Activated T-helper 1 cell treated with anti-CD3 and anti-CD28 coated beads, Interleukin-2, amount 50 U/mL, for 16 hours (primary cell): ENCODE data around the gene TSPY8.
A peak's percentile ranks its signal among the peaks of the same experiment; 100 is the strongest.
"Not testable (repeated sequence)": the region's sequence is repeated elsewhere in the genome, so short reads cannot be mapped to it uniquely, and the experiment has no call there.

Experiments
- DNase-seq, 2 donors: peaks; one replicate each; pipeline ENCODE4 v3.0.0-alpha.2; 2020; ENCODE audit warnings: low read depth in 1 of 2, low spot score in 1 of 2

The TSPY8 gene, protein sequence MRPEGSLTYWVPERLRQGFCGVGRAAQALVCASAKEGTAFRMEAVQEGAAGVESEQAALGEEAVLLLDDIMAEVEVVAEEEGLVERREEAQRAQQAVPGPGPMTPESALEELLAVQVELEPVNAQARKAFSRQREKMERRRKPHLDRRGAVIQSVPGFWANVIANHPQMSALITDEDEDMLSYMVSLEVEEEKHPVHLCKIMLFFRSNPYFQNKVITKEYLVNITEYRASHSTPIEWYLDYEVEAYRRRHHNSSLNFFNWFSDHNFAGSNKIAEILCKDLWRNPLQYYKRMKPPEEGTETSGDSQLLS

DNA sequence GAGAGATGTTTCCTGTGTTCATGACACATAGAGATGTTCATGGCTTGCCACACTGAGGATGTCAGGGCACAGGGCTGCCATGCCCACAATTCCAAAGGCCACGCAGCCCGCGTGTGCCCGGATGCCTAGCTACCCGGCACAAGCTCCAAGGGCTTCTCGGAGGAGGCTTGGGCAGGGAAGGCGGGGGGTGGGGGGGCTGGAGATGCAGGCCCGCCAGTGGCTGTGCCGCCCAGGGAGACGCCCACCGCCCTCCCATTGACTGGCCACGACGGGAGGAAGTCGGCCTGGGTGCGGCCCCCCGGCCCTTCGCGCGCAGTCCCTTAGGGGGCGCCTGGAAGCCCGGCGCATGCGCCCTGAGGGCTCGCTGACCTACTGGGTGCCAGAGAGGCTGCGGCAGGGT is at the start of gene TSPY8:
Gene TSPY8, plus strand, starts transcription at position 301 of the 400 bp plus-strand sequence. Its CDS starts 46 bp downstream, at position 347.
- DNase-seq = not testable (repeated sequence)

DNA sequence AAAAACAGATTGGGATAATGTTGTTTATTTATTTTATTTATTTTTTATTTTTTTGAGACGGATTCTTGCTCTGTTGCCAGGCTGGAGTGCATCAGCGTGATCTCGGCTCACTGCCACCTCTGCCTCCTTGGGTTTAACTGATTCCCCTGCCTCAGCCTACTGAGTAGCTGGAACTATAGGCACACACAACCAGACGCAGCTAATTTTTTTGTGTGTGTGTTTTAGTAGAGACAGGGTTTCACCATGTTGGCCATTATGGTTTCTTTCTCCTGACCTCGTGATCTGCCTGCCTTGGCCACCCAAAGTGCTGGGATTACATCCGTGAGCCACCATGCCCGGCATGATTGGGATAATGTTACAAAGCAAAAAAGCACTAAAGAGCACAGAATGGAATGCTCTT is 36.6 kb upstream of the TSPY8 start:
- DNase-seq = no peak

- not testable (repeated sequence) for DNase-seq
Measured at GRCh38 chrY:9337164-9337563, 20.4 kb upstream of the TSPY8 start, which contains the start of gene TSPY4. TSS of gene TSPY4 (plus strand) at chrY:9337464. CDS start at chrY:9337510, 46 bp downstream.

DNA sequence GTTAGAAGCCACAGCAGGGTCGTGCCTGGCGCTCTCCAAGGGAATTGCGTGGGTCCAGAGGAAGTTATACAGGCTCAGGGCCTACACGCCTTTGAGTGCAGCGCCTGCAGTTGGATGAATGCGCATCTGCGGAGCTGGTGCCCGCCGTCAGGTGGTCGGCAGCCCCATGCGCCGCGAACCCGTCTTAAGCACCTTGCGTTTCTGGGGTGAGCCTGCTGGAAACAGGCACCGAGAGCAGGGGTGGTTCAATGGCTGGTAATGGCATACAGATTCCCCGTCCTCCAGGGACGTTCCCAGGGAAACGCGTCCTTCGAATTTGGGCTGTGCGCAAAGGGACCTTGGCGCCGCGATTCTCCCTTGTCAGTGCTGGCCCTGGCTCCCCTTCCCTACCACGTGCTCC is 38.9 kb downstream of the TSPY8 start:
- peak in 1 of 2 donors; percentile 7 for DNase-seq

GRCh38 chrY:9398121-9398520 is 40.5 kb downstream of the TSPY8 start, which contains the start of gene TSPY3:
TSS of gene TSPY3 (plus strand) at chrY:9398421. CDS start at chrY:9398467, 46 bp downstream.
- DNase-seq = not testable (repeated sequence)
